ENCODE results near the gene OR6C2.
"Not testable (repeated sequence)": the region's sequence is repeated elsewhere in the genome, so short reads cannot be mapped to it uniquely, and the experiment has no call there.

The OR6C2 gene

GRCh38 chr12:55443776-55444175, at the start of gene OR6C2:
OR6C2 (plus strand) TSS chr12:55444076; CDS start chr12:55452214, 8,138 bp downstream.
- no peak for TF ChIP-seq CTCF (conservative IDR thresholded peaks at IDR 0.05; ENCODE audit: low read length)
- no peak for DNase-seq (ENCODE audit: low read depth)
- H3K4me3 ChIP-seq (ENCODE audit: low read length) = no peak within 1 kb of the TSS

GRCh38 chr12:55396326-55396725, 47.5 kb upstream of the OR6C2 start:
- TF ChIP-seq CTCF (conservative IDR thresholded peaks at IDR 0.05; ENCODE audit: low read length) = no peak
- DNase-seq (ENCODE audit: low read depth) = no peak
- no peak overlapping the region for H3K4me3 ChIP-seq (ENCODE audit: low read length)

GRCh38 chr12:55400229-55400628, 43.6 kb upstream of the OR6C2 start, which contains the start of gene OR6C65:
OR6C65 (plus strand) TSS chr12:55400529; CDS start chr12:55400529, 0 bp downstream.
- no peak for TF ChIP-seq CTCF (conservative IDR thresholded peaks at IDR 0.05; ENCODE audit: low read length)
- H3K4me3 ChIP-seq (ENCODE audit: low read length) = no peak within 1 kb of the TSS
- DNase-seq (ENCODE audit: low read depth) = no peak

GRCh38 chr12:55407866-55408265, 36.0 kb upstream of the OR6C2 start:
- DNase-seq (ENCODE audit: low read depth) = no peak
- no peak for TF ChIP-seq CTCF (conservative IDR thresholded peaks at IDR 0.05; ENCODE audit: low read length)
- H3K4me3 ChIP-seq (ENCODE audit: low read length) = no peak overlapping the region

- not testable (repeated sequence) for DNase-seq (ENCODE audit: low read depth); H3K4me3 ChIP-seq (ENCODE audit: low read length)
Observed at GRCh38 chr12:55409133-55409532, 34.7 kb upstream of the OR6C2 start.

- not testable (repeated sequence) for DNase-seq (ENCODE audit: low read depth); H3K4me3 ChIP-seq (ENCODE audit: low read length)
Observed at GRCh38 chr12:55412138-55412537, 31.7 kb upstream of the OR6C2 start.

GRCh38 chr12:55413498-55414388, 30.1 kb upstream of the OR6C2 start:
- H3K4me3 ChIP-seq (ENCODE audit: low read length); DNase-seq (ENCODE audit: low read depth): not testable (repeated sequence)

GRCh38 chr12:55414396-55414823, 29.5 kb upstream of the OR6C2 start:
- DNase-seq (ENCODE audit: low read depth); H3K4me3 ChIP-seq (ENCODE audit: low read length): not testable (repeated sequence)

- not testable (repeated sequence) for H3K4me3 ChIP-seq (ENCODE audit: low read length); DNase-seq (ENCODE audit: low read depth)
Observed at GRCh38 chr12:55414889-55415288, 29.0 kb upstream of the OR6C2 start.

GRCh38 chr12:55416961-55417360, 26.9 kb upstream of the OR6C2 start:
- no peak for DNase-seq (ENCODE audit: low read depth)
- H3K4me3 ChIP-seq (ENCODE audit: low read length) = no peak overlapping the region
- no peak for TF ChIP-seq CTCF (conservative IDR thresholded peaks at IDR 0.05; ENCODE audit: low read length)
